ENCODE measurements around the gene P2RX1.

Gene P2RX1

GRCh38 chr17:3907483-3908216 is 8.6 kb downstream of the P2RX1 start:
- DNase-seq (ENCODE audit: low read depth in 1 of 2, low spot score in 1 of 2): no peak

- DNase-seq (ENCODE audit: low read depth in 1 of 2, low spot score in 1 of 2): no peak
These were observed 9.4 kb downstream of the P2RX1 start for GRCh38 chr17:3906881-3907280.

GRCh38 chr17:3905017-3905520 is 11.2 kb downstream of the P2RX1 start:
- no peak for DNase-seq (ENCODE audit: low read depth in 1 of 2, low spot score in 1 of 2)

GRCh38 chr17:3904501-3904900 is 11.8 kb downstream of the P2RX1 start:
- DNase-seq (ENCODE audit: low read depth in 1 of 2, low spot score in 1 of 2): no peak

- no peak for DNase-seq (ENCODE audit: low read depth in 1 of 2, low spot score in 1 of 2)
These were observed 12.4 kb downstream of the P2RX1 start for GRCh38 chr17:3903881-3904290.

- DNase-seq (ENCODE audit: low read depth in 1 of 2, low spot score in 1 of 2): no peak
These were observed 13.0 kb downstream of the P2RX1 start for GRCh38 chr17:3903051-3903825.

GRCh38 chr17:3900646-3901045 is 15.6 kb downstream of the P2RX1 start:
- no peak for DNase-seq (ENCODE audit: low read depth in 1 of 2, low spot score in 1 of 2)

GRCh38 chr17:3897731-3898130 is 18.5 kb downstream of the P2RX1 start:
- DNase-seq (ENCODE audit: low read depth in 1 of 2, low spot score in 1 of 2): no peak

- DNase-seq (ENCODE audit: low read depth in 1 of 2, low spot score in 1 of 2): no peak
These were observed 19.4 kb downstream of the P2RX1 start for GRCh38 chr17:3896968-3897235.

GRCh38 chr17:3896108-3896967 is 19.9 kb downstream of the P2RX1 start:
- DNase-seq (ENCODE audit: low read depth in 1 of 2, low spot score in 1 of 2): no peak

- no peak for DNase-seq (ENCODE audit: low read depth in 1 of 2, low spot score in 1 of 2)
These were observed 20.9 kb downstream of the P2RX1 start for GRCh38 chr17:3895354-3895753.

- no peak for DNase-seq (ENCODE audit: low read depth in 1 of 2, low spot score in 1 of 2)
These were observed 21.3 kb downstream of the P2RX1 start for GRCh38 chr17:3894911-3895343.

- no peak for DNase-seq (ENCODE audit: low read depth in 1 of 2, low spot score in 1 of 2)
These were observed 22.1 kb downstream of the P2RX1 start for GRCh38 chr17:3894188-3894587.

GRCh38 chr17:3893720-3894116 is 22.5 kb downstream of the P2RX1 start:
- DNase-seq (ENCODE audit: low read depth in 1 of 2, low spot score in 1 of 2): no peak

GRCh38 chr17:3893003-3893719 is 23.1 kb downstream of the P2RX1 start, which contains the start of gene CAMKK1:
CAMKK1 (minus strand) TSS chr17:3893053; CDS start chr17:3885687, 7,366 bp downstream.
- DNase-seq (ENCODE audit: low read depth in 1 of 2, low spot score in 1 of 2): peak; percentile 74 to 75

GRCh38 chr17:3892095-3892998 is 23.9 kb downstream of the P2RX1 start:
- peak; percentile 36 to 46 for DNase-seq (ENCODE audit: low read depth in 1 of 2, low spot score in 1 of 2)

- no peak for DNase-seq (ENCODE audit: low read depth in 1 of 2, low spot score in 1 of 2)
These were observed 24.6 kb downstream of the P2RX1 start for GRCh38 chr17:3891626-3892094.

- no peak for DNase-seq (ENCODE audit: low read depth in 1 of 2, low spot score in 1 of 2)
These were observed 25.4 kb downstream of the P2RX1 start for GRCh38 chr17:3890878-3891219.

- DNase-seq (ENCODE audit: low read depth in 1 of 2, low spot score in 1 of 2): no peak
These were observed 26.0 kb downstream of the P2RX1 start for GRCh38 chr17:3890082-3890877.
